Measurements from ENCODE around the gene DOCK11.

- TF ChIP-seq, protein P1, sequence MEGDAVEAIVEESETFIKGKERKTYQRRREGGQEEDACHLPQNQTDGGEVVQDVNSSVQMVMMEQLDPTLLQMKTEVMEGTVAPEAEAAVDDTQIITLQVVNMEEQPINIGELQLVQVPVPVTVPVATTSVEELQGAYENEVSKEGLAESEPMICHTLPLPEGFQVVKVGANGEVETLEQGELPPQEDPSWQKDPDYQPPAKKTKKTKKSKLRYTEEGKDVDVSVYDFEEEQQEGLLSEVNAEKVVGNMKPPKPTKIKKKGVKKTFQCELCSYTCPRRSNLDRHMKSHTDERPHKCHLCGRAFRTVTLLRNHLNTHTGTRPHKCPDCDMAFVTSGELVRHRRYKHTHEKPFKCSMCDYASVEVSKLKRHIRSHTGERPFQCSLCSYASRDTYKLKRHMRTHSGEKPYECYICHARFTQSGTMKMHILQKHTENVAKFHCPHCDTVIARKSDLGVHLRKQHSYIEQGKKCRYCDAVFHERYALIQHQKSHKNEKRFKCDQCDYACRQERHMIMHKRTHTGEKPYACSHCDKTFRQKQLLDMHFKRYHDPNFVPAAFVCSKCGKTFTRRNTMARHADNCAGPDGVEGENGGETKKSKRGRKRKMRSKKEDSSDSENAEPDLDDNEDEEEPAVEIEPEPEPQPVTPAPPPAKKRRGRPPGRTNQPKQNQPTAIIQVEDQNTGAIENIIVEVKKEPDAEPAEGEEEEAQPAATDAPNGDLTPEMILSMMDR (conservative IDR thresholded peaks at IDR 0.05; ENCODE audit: low read depth, low read length), result no peak
- no peak for TF ChIP-seq EZH2 (IDR thresholded peaks at IDR 0.05; ENCODE audit: borderline replicate concordance, low read depth, low read length, poor library complexity, severe bottlenecking)
Measured at GRCh38 chrX:118552121-118552900, 56.7 kb downstream of the DOCK11 start.
